HepG2 (cell line): ENCODE measurements around the gene IRF4. TPM values are rescaled to one million over a fixed set of nuclear protein-coding genes. Genes with fewer than 3 reads are reported as not detected.

Source experiments
- ATAC-seq: fragments of 200-7000 bp; cut with Tn5 transposase; 3 replicates; pipeline ENCODE4 v1.9.1; 2020; ENCODE audit warnings: mild to moderate bottlenecking, moderate library complexity
- BruUV-seq: library from RNA; stranded (reverse); fragments of 400-500 nt; replicated peaks from 2 replicates; lab custom pipeline; 2021; lab: Mats Ljungman, UMichigan
- CTCF ChIA-PET: fragments of 300-600 bp; formaldehyde crosslinking; extraction: SDS; loops from one replicate; lab custom pipeline; 2021; ENCODE audit warnings: low total read pairs, inconsistent platforms, low intra/inter-chr PET ratio; lab: Yijun Ruan, JAX
- POLR2A ChIA-PET: fragments of 350-600 bp; sonication (Branson Sonifier 250); formaldehyde crosslinking; loops from one replicate; lab custom pipeline; 2020; ENCODE audit warnings: antibody characterized with exemption, inconsistent platforms; lab: Yijun Ruan, JAX
- DNase-seq: peaks from one replicate; pipeline ENCODE4 v3.0.0-alpha.2; 2015; ENCODE audit warnings: low spot score
- FAIRE-seq: peaks from 3 replicates; lab custom pipeline; 2011; peaks lifted over from hg19 to GRCh38; lab: Jason Lieb, UNC
- H2AFZ ChIP-seq: one replicate; pipeline ENCODE4 v1.6.1; 2011; ENCODE audit warnings: low read length, inconsistent platforms
- H3K27ac ChIP-seq: fragments of 300-600 bp; 3 replicates; pipeline ENCODE4 v1.8.0; 2011; ENCODE audit warnings: mixed run types, mild to moderate bottlenecking, mixed read lengths, low read length, inconsistent platforms; ENCODE audit not compliant: insufficient read depth; ENCODE audit errors: extremely low read length
- H3K27me3 ChIP-seq, 2 experiments: fragments of 200-600 bp in 1 of 2; 2 replicates in 1 of 2; 3 replicates in 1 of 2; pipeline versions ENCODE4 v1.6.0 to v1.8.0; 2011; ENCODE audit warnings: low read length in 2 of 2, mild to moderate bottlenecking in 2 of 2, moderate library complexity in 2 of 2, inconsistent platforms in 1 of 2; ENCODE audit not compliant: insufficient read depth in 2 of 2, control insufficient read depth in 1 of 2
- H3K36me3 ChIP-seq, 2 experiments: fragments of 200-600 bp in 1 of 2; replicated peaks in 1 of 2; 2 replicates in 1 of 2; 3 replicates in 1 of 2; pipeline versions ENCODE4 v1.5.1 to v1.8.0; 2011; ENCODE audit warnings: low read length in 2 of 2, inconsistent platforms in 1 of 2; ENCODE audit not compliant: insufficient read depth in 2 of 2, control insufficient read depth in 1 of 2
- H3K4me1 ChIP-seq: 2 replicates; pipeline ENCODE4 v1.5.1; 2012; ENCODE audit warnings: low read length, inconsistent platforms; ENCODE audit not compliant: insufficient read depth
- H3K4me2 ChIP-seq: 2 replicates; pipeline ENCODE4 v1.6.0; 2011; ENCODE audit warnings: low read depth, low read length, inconsistent platforms
- H3K4me3 ChIP-seq, 3 experiments: fragments of 200-600 bp in 1 of 3; sonication (generic), shearing (Covaris generic) in 1 of 3; replicated peaks in 1 of 3; 2 replicates each; pipeline ENCODE4 v1.5.1; 2011 to 2016; ENCODE audit warnings: low read length in 3 of 3, inconsistent platforms in 2 of 3, low read depth in 2 of 3, mild to moderate bottlenecking in 2 of 3, control low read depth in 1 of 3, mixed read lengths in 1 of 3; ENCODE audit not compliant: insufficient read depth in 1 of 3
- H3K79me2 ChIP-seq: one replicate; pipeline ENCODE4 v1.6.1; 2011; ENCODE audit warnings: low read length, inconsistent platforms; ENCODE audit not compliant: insufficient read depth
- H3K9ac ChIP-seq: 2 replicates; pipeline ENCODE4 v1.6.0; 2011; ENCODE audit warnings: mild to moderate bottlenecking, low read depth, low read length, inconsistent platforms; ENCODE audit not compliant: insufficient read depth
- H3K9me3 ChIP-seq: 2 replicates; pipeline ENCODE4 v1.5.1; 2012; ENCODE audit warnings: mild to moderate bottlenecking, low read length
- H4K20me1 ChIP-seq: 2 replicates; pipeline ENCODE4 v1.6.0; 2011; ENCODE audit warnings: inconsistent platforms, mild to moderate bottlenecking, low read length, moderate library complexity; ENCODE audit not compliant: insufficient read depth
- CBX2 ChIP-seq, 2 experiments: fragments of 200-600 bp in 1 of 2; sonication (generic); formaldehyde crosslinking in 1 of 2; IDR thresholded peaks; 2 replicates each; pipeline versions ENCODE4 v1.7.0 to v1.8.1; 2018 to 2022; ENCODE audit warnings: low read depth in 2 of 2, low read length in 1 of 2, mild to moderate bottlenecking in 1 of 2, missing genetic modification reagents in 1 of 2
- DPF2 ChIP-seq: sonication (generic); formaldehyde crosslinking; IDR thresholded peaks from 2 replicates; pipeline ENCODE4 v1.4.0; 2020; ENCODE audit warnings: mild to moderate bottlenecking, low read depth, missing genetic modification reagents, borderline replicate concordance
- ERF ChIP-seq: IDR thresholded peaks from 2 replicates; pipeline ENCODE4 v1.6.1; 2018; ENCODE audit warnings: missing biosample characterization, missing genetic modification reagents
- KMT2A ChIP-seq: sonication (generic); formaldehyde crosslinking; IDR thresholded peaks from 2 replicates; pipeline ENCODE4 v1.4.0; 2020; ENCODE audit warnings: missing genetic modification reagents
- MXI1 ChIP-seq: IDR thresholded peaks from 3 replicates; pipeline ENCODE4 v1.6.1; 2012; ENCODE audit warnings: low read depth, low read length, inconsistent platforms, borderline replicate concordance
- RXRA ChIP-seq: sonication (generic); formaldehyde crosslinking; IDR thresholded peaks from 2 replicates; pipeline ENCODE4 v1.5.1; 2020; ENCODE audit warnings: missing genetic modification reagents
- ZNF225 ChIP-seq: sonication (generic); formaldehyde crosslinking; IDR thresholded peaks from 2 replicates; pipeline ENCODE4 v1.4.0; 2020; ENCODE audit warnings: mild to moderate bottlenecking, missing genetic modification reagents
- ZNF260 ChIP-seq: sonication (generic); formaldehyde crosslinking; IDR thresholded peaks from 2 replicates; pipeline ENCODE4 v1.4.0; 2020; ENCODE audit warnings: missing genetic modification reagents, low read depth, mild to moderate bottlenecking, borderline replicate concordance
- ZNF501 ChIP-seq: sonication (generic); formaldehyde crosslinking; IDR thresholded peaks from 2 replicates; pipeline ENCODE4 v1.5.1; 2020; ENCODE audit warnings: mild to moderate bottlenecking, moderate library complexity, missing genetic modification reagents
- ZNF550 ChIP-seq: sonication (generic); formaldehyde crosslinking; IDR thresholded peaks from 2 replicates; pipeline ENCODE4 v1.4.0; 2020; ENCODE audit warnings: mild to moderate bottlenecking, missing genetic modification reagents, borderline replicate concordance
- ZNF687 ChIP-seq: sonication (generic); formaldehyde crosslinking; IDR thresholded peaks from 2 replicates; pipeline ENCODE4 v1.5.1; 2020; ENCODE audit warnings: mild to moderate bottlenecking, missing genetic modification reagents, moderate library complexity
- ZNF768 ChIP-seq: sonication (generic); formaldehyde crosslinking; IDR thresholded peaks from 2 replicates; pipeline ENCODE4 v1.4.0; 2020; ENCODE audit warnings: missing genetic modification reagents
- ZNF777 ChIP-seq: sonication (generic); formaldehyde crosslinking; IDR thresholded peaks from 2 replicates; pipeline ENCODE4 v1.4.0; 2020; ENCODE audit warnings: missing genetic modification reagents
- ZNF879 ChIP-seq: sonication (generic); formaldehyde crosslinking; IDR thresholded peaks from 2 replicates; pipeline ENCODE4 v1.8.1; 2023; ENCODE audit warnings: missing genetic modification reagents
- ZSCAN5A ChIP-seq: sonication (generic); formaldehyde crosslinking; IDR thresholded peaks from 2 replicates; pipeline ENCODE4 v1.8.0; 2022; ENCODE audit warnings: mild to moderate bottlenecking, missing genetic modification reagents, borderline replicate concordance
- WGBS: methylation state at CpG from one replicate; pipeline ENCODE4 v1.1.6; 2017; ENCODE audit warnings: low lambda C conversion rate; 5-methylcytosine and 5-hydroxymethylcytosine counted together
- in situ Hi-C: cut with HindIII; loops from 2 replicates; pipeline ENCODE4 v1.10.0; 2017; ENCODE audit warnings: low pct_unique_long_range_greater_than_20kb; ENCODE audit not compliant: extremely low pct_ligation_motif_present
- intact Hi-C: fragments of 100-400 bp; cut with micrococcal nuclease; formaldehyde crosslinking; loops from one replicate; pipeline ENCODE4 v1.10.0; 2022; ENCODE audit not compliant: unreplicated experiment
- polyA plus RNA-seq, 8 experiments: library from polyadenylated mRNA; depleted of rRNA in 3 of 8; stranded (reverse) in 7 of 8; unstranded in 1 of 8; fragments of >200 nt; fragmentation: Illumina TruSeq in 4 of 8; extraction: Trizol in 4 of 8; gene quantifications; 2 replicates each; pipeline versions ENCODE4 v1.2.1 to v1.2.3, GENCODE V29; 2011 to 2016; ENCODE audit warnings: low read depth in 4 of 8, missing spikeins in 1 of 8, mixed read lengths in 1 of 8; ENCODE audit not compliant: insufficient read depth in 1 of 8
- total RNA-seq, 5 experiments: library from RNA; depleted of rRNA; stranded (reverse); fragments of >200 nt; fragmentation: Illumina TruSeq; extraction: Trizol; gene quantifications; 2 replicates each; pipeline ENCODE4 v1.2.3, GENCODE V29; 2016; ENCODE audit warnings: low read depth in 1 of 5

IRF4 gene
- total and polyA plus RNA-seq, 2 of the 13 experiments (the other 11 are each of a cell fraction or from before 2014, with no cell fraction given), result 0.07 to 0.09 TPM

DNA sequence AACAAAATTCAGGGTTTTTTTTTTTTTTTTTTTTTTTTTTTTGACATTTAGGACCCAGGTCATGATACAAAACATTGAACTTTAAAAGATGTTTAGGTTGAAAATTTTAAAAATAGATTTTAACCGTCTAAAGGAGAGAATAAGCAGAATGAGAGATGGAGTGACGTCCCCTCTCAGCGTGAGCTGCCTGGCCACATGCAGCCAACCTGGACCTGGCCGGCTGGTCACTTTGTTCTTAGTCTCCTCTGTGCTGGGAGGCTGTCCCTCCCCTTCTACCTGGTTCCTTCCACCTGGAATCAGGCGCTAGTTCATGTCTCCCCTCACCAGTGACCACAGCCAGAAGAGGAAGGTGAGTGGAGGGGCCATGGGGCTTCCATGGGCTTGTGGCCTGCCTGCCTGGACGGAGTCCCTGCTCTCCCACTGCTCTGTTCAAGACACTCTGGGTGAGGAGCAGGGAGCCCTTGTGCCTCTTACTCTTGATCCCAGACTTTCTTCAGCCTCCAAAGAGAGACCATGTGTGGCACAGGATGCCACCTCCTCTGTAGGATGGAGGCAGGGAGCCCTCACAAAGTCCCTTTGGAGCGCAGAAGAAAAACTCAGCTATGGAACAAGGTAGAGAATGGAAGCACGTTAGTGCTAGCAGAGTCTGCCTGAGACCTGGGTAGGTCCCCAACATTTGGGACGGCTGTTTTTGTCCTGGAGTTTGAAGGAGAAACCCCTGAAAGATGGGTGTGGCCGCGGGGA lies 31.7 kb downstream of the IRF4 start (continued):
- TF ChIP-seq ZNF687 (CRISPR knock-in tag) (peak; percentile 21; the same call in 1 of the 2 replicates), ZNF225 (CRISPR knock-in tag) (peak; percentile 53; the same call in 1 of the 2 replicates), ZNF550 (CRISPR knock-in tag) (0 out of 2 replicates have a peak, but pooled peaks have one; percentile 55), MXI1 (peak; percentile 8; the same call in 1 of the 3 replicates), ZNF501 (peak; percentile 84), ERF (CRISPR knock-in tag) (no peak)
- TF ChIP-seq, all 625 proteins: peak for 12

GRCh38 chr6:423799-424345 lies 32.3 kb downstream of the IRF4 start:
- POLR2A ChIA-PET, result no interaction called here
- Histone ChIP-seq H3K9me3 (peaks cover 7% of the 10 kb centered on the region; the same call in 1 of the 2 replicates), H3K27ac (no peak overlapping the region)
- TF ChIP-seq ZNF768 (0 out of 2 replicates have a peak, but pooled peaks have one; percentile 11), DPF2 (CRISPR knock-in tag) (no peak), ZNF879 (no peak), ZNF260 (CRISPR knock-in tag) (no peak), CBX2 (IDR thresholded peaks at IDR 0.05; ENCODE audit: low read depth, low read length) (no peak), CBX2 (CRISPR knock-in tag; IDR thresholded peaks at IDR 0.05; ENCODE audit: low read depth) (no peak), KMT2A (no peak), ZSCAN5A (CRISPR knock-in tag) (no peak), RXRA (CRISPR knock-in tag) (no peak), ZNF777 (no peak)

More at GRCh38 chr6:423799-424345, 32.3 kb downstream of the IRF4 start:
- DNase-seq, result no peak
- intact Hi-C loops (no loop called here), in situ Hi-C loops (no loop called here)
- no peaks in the 10 kb centered on the region for H3K79me2 ChIP-seq
- BruUV-seq, result no TSS peak
- 0 out of 2 replicates have a peak overlapping the region, but pooled peaks have one; percentile 5 for H3K9ac ChIP-seq
- FAIRE-seq, result no peak
- peaks cover 0 to 12% of the 10 kb centered on the region in 2 experiments; a peak in 3 of 5 replicates for H3K27me3 ChIP-seq
- CTCF ChIA-PET, result no interaction called here
- H3K4me3 ChIP-seq, result no peak overlapping the region
- H3K4me2 ChIP-seq, result no peak overlapping the region
- H2AFZ ChIP-seq, result no peak overlapping the region
- ATAC-seq, result no peak
- WGBS, result 94% methylated on average over 34 of the region's 39 CpGs
- no peaks in the 10 kb centered on the region for H3K36me3 ChIP-seq
- no peaks in the 10 kb centered on the region for H4K20me1 ChIP-seq
- H3K4me1 ChIP-seq, result peaks cover 21% of the 10 kb centered on the region
